Tibial artery (tissue), 4 donors: Measurements from ENCODE around the gene ASAP2.
A peak's percentile ranks its signal among the peaks of the same experiment; 100 is the strongest.

Source experiments
- DNase-seq, 2 donors: peaks; one replicate each; pipeline ENCODE4 v3.0.0-alpha.2; 2019
- H3K27ac ChIP-seq, 2 donors: fragments of 200-600 bp; sonication (generic) in 1 of 2; 1 replicate in 1 of 2; 2 replicates in 1 of 2; pipeline ENCODE4 v1.5.1; 2018 to 2019; ENCODE audit warnings: mild to moderate bottlenecking in 1 of 2
- H3K27me3 ChIP-seq, 2 donors: fragments of 200-600 bp; sonication (generic) in 1 of 2; one replicate each; pipeline versions ENCODE4 v1.5.1 to v1.6.0; 2016 to 2019
- H3K36me3 ChIP-seq, 3 donors: fragments of 200-600 bp; sonication (generic) in 2 of 3; one replicate each; pipeline ENCODE4 v1.5.1; 2016 to 2019; ENCODE audit warnings: mild to moderate bottlenecking in 2 of 3
- H3K4me1 ChIP-seq, 4 donors: fragments of 200-600 bp; sonication (generic) in 2 of 4; 1 replicate in 3 of 4; 2 replicates in 1 of 4; pipeline ENCODE4 v1.5.1; 2016 to 2019
- H3K4me3 ChIP-seq, 2 donors: fragments of 200-600 bp; sonication (generic) in 1 of 2; 1 replicate in 1 of 2; 2 replicates in 1 of 2; pipeline ENCODE4 v1.5.1; 2018 to 2019; ENCODE audit warnings: mild to moderate bottlenecking in 2 of 2
- H3K9me3 ChIP-seq, 3 donors: fragments of 200-600 bp; sonication (generic) in 1 of 3; one replicate each; pipeline ENCODE4 v1.5.1; 2016 to 2019
- intact Hi-C: fragments of 100-400 bp; cut with DNase I; formaldehyde crosslinking; loops from one replicate; pipeline ENCODE4 v1.15.0; 2023; ENCODE audit warnings: low total_unique reads
- TF ChIP-seq, protein P1 (sequence below), 2 experiments: fragments of 200-600 bp in 1 of 2; fragments of 450-650 bp in 1 of 2; IDR thresholded peaks; one replicate each; pipeline ENCODE4 v1.5.1; 2017 to 2019; ENCODE audit warnings: antibody characterized with exemption in 2 of 2, mild to moderate bottlenecking in 1 of 2, moderate library complexity in 1 of 2

The ASAP2 gene

GRCh38 chr2:9332136-9332852 is 125.7 kb downstream of the ASAP2 start:
- no peak overlapping the region for H3K4me3 ChIP-seq
- H3K9me3 ChIP-seq, result no peaks in the 10 kb centered on the region
- intact Hi-C loops, result loop anchor here (2.0 kb wide), 1 partner anchor 189 kb away; no protein-coding TSS in a partner anchor
- no peak overlapping the region for H3K27ac ChIP-seq
- H3K36me3 ChIP-seq, result peaks cover 0 to 7% (median 6%) of the 10 kb centered on the region in 3 donors
- H3K4me1 ChIP-seq, result peaks cover 0 to 47% (median 9%) of the 10 kb centered on the region in 4 donors
- H3K27me3 ChIP-seq, result no peaks in the 10 kb centered on the region
- no peak for DNase-seq
- TF ChIP-seq, protein P1, sequence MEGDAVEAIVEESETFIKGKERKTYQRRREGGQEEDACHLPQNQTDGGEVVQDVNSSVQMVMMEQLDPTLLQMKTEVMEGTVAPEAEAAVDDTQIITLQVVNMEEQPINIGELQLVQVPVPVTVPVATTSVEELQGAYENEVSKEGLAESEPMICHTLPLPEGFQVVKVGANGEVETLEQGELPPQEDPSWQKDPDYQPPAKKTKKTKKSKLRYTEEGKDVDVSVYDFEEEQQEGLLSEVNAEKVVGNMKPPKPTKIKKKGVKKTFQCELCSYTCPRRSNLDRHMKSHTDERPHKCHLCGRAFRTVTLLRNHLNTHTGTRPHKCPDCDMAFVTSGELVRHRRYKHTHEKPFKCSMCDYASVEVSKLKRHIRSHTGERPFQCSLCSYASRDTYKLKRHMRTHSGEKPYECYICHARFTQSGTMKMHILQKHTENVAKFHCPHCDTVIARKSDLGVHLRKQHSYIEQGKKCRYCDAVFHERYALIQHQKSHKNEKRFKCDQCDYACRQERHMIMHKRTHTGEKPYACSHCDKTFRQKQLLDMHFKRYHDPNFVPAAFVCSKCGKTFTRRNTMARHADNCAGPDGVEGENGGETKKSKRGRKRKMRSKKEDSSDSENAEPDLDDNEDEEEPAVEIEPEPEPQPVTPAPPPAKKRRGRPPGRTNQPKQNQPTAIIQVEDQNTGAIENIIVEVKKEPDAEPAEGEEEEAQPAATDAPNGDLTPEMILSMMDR (IDR thresholded peaks at IDR 0.05), result no peak

- Histone ChIP-seq H3K4me1 (peaks cover 0 to 47% (median 10%) of the 10 kb centered on the region in 4 donors), H3K4me3 (no peak overlapping the region), H3K27me3 (no peaks in the 10 kb centered on the region), H3K27ac (peak overlapping the region; percentile 33 to 45), H3K36me3 (peaks cover 0 to 7% (median 6%) of the 10 kb centered on the region in 3 donors), H3K9me3 (no peaks in the 10 kb centered on the region)
- DNase-seq, result no peak
- intact Hi-C loops, result loop anchor here (2.0 kb wide), 1 partner anchor 190 kb away; no protein-coding TSS in a partner anchor
- TF ChIP-seq, protein P1 (IDR thresholded peaks at IDR 0.05), result no peak
Observed at GRCh38 chr2:9332853-9333245, 126.2 kb downstream of the ASAP2 start.

GRCh38 chr2:9333591-9334171 is 127.1 kb downstream of the ASAP2 start:
- intact Hi-C loops, result loop anchor here (2.0 kb wide), 2 partner anchors 127 to 191 kb away; partner anchors contain the start of gene ASAP2
- Histone ChIP-seq H3K4me1 (peaks cover 0 to 47% (median 10%) of the 10 kb centered on the region in 4 donors), H3K27me3 (no peaks in the 10 kb centered on the region), H3K4me3 (no peak overlapping the region), H3K27ac (peak overlapping the region; percentile 33 to 45), H3K36me3 (peaks cover 0 to 7% (median 6%) of the 10 kb centered on the region in 3 donors), H3K9me3 (no peaks in the 10 kb centered on the region)
- peak; percentile 70 to 86 for DNase-seq
- TF ChIP-seq, protein P1 (IDR thresholded peaks at IDR 0.05), result peak; percentile 79

GRCh38 chr2:9334761-9335160 is 128.1 kb downstream of the ASAP2 start:
- Histone ChIP-seq H3K27ac (no peak overlapping the region), H3K4me1 (peaks cover 0 to 43% (median 10%) of the 10 kb centered on the region in 4 donors), H3K4me3 (no peak overlapping the region), H3K9me3 (no peaks in the 10 kb centered on the region), H3K27me3 (no peaks in the 10 kb centered on the region), H3K36me3 (peaks cover 0 to 10% (median 5%) of the 10 kb centered on the region in 3 donors)
- no peak for DNase-seq
- TF ChIP-seq, protein P1 (IDR thresholded peaks at IDR 0.05), result no peak
- intact Hi-C loops, result loop anchor here (2.0 kb wide), 1 partner anchor 128 kb away; the partner anchor contains the start of gene ASAP2

DNA sequence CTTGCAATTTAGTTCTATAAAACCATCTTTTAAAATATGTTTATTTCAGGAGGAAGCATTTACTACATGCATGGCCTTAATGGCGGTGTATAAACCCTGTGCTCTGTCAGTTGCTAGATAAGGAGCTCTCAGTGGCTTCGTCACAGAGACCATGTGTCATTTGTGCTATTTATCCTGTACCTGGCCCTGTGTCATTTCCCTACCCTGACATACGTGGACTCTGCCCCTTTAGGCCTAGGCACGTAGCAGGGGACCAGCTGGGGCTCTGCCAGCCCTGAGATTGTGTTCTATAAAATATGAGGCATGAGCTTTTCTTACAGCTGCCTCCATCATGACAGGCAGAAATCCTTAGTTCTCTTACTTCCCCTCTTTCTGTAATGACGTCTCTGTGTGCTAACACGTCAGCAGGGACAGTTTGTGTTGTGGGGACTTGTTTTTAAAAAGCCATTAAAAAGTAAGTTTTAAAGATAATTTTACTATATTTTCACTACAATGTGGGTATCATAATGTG is 128.8 kb downstream of the ASAP2 start:
- no peak for DNase-seq
- peaks cover 0 to 39% (median 10%) of the 10 kb centered on the region in 4 donors for H3K4me1 ChIP-seq
- no peaks in the 10 kb centered on the region for H3K9me3 ChIP-seq
- intact Hi-C loops, result loop anchor here (2.0 kb wide), 1 partner anchor 129 kb away; the partner anchor contains the start of gene ASAP2
- peaks cover 0 to 14% (median 10%) of the 10 kb centered on the region in 3 donors for H3K36me3 ChIP-seq
- no peaks in the 10 kb centered on the region for H3K27me3 ChIP-seq
- TF ChIP-seq, protein P1 (IDR thresholded peaks at IDR 0.05), result no peak
- H3K4me3 ChIP-seq, result no peak overlapping the region
- no peak overlapping the region for H3K27ac ChIP-seq
